ENCODE measurements around the gene HSP90B1.

The HSP90B1 gene

GRCh38 chr12:103930034-103930786, at the start of gene HSP90B1:
Gene HSP90B1, plus strand, starts transcription at chr12:103930410. Its CDS starts 106 bp downstream, at chr12:103930516.
- peak; percentile 100 for DNase-seq (ENCODE audit: low read depth)

- DNase-seq (ENCODE audit: low read depth): no peak
Observed at GRCh38 chr12:103881261-103881660, 48.9 kb upstream of the HSP90B1 start.

- no peak for DNase-seq (ENCODE audit: low read depth)
Observed at GRCh38 chr12:103882861-103883596, 47.2 kb upstream of the HSP90B1 start.

GRCh38 chr12:103883908-103884307, 46.3 kb upstream of the HSP90B1 start:
- DNase-seq (ENCODE audit: low read depth): no peak

DNA sequence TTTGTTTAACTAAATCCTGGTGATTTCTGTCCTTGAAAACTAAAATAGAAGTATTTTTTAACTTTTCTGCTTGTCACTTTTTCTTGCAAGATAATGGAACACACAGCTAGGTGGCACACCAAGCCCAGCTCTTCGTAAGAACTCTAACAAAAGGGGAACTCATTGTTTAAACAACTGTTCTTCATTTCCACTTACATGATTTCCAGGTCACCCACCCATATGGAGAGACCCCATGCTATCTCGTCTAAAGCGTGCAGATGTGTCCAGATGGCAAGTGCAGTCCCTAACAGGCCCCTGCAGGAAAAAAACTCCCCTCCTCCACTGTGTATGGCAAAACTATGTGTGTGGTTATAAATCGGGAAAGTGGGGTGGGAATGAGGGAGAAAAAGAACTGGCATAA, 45.9 kb upstream of the HSP90B1 start:
- peak; percentile 55 for DNase-seq (ENCODE audit: low read depth)

DNA sequence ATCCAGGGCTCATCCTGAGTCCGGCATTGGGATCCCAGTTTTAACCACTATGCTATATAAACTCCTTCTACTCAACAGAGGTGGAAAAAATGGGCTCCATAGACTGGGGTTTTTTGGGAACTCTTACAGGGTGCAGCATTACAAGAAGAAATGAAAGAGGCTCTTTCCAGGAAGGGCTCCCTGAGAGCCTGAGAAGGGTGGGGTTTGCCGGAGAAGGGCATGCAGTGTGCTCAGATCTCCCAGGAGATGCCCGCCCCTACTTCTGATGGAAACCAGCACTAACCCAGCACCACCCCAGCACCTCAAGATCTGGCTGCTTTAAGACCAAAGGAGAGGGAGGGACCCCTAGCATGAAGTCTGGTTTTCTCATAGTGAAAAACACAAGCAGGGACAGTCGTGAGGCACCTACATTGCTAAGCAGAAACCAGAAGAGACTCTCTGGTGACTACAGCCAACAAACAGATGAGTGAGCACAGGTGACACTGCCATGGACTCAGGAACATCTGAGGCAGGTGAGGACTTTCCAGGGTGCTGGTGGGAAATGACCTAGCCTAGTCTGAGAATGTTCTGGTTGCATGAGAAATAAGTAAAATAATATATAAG, 43.9 kb upstream of the HSP90B1 start:
- no peak for DNase-seq (ENCODE audit: low read depth)

DNA sequence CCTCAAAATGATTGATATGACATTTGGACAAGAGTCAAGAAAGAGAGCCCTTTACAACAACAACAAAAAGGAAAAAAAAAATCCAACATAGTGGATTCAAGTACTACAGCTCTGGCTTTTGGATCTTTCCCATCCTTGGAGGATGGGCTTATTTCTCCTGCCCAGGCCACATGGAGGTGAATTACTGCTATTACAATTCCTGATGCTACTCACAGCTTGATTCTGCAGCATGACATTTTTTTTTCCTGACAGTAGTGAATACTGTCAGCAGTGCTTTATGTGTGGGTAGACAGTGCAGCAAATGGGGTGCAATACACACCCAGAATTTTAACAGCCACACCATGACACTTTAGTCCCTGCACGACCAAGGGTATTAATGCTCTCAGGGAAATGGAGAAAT, 42.5 kb upstream of the HSP90B1 start:
- no peak for DNase-seq (ENCODE audit: low read depth)

GRCh38 chr12:103897316-103897715, 32.9 kb upstream of the HSP90B1 start:
- no peak for DNase-seq (ENCODE audit: low read depth)

- no peak for DNase-seq (ENCODE audit: low read depth)
Observed at GRCh38 chr12:103901518-103902173, 28.6 kb upstream of the HSP90B1 start.

- no peak for DNase-seq (ENCODE audit: low read depth)
Observed at GRCh38 chr12:103903993-103904392, 26.2 kb upstream of the HSP90B1 start.

DNA sequence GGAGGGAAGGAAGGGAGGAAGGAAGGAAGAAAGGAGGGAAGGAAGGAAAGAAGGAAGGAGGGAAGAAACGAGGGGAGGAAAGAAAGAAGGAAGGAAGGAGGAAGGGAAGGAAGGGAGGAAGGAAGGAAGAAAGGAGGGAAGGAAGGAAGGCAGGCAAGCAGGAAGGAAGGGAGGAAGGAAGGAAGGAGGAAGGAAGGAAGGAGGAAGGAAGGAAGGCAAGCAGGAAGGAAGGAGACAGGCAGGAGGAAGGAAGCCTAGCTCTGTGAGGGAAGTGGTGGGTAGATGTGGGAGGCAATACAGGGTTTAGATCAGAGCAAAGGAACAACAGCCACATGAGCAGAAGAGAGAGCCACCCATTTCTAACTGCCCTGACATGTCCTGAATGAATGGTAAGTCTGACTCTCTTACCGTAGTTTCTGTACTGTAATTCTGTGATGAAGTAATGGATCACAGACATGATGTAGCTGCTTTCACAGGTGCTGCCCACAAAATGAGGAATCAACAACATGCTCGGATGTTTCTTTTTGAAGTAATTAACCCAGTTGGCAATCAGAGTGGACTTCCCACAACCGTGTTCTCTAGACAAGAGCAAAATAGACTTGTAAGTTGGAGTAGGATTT, 24.4 kb upstream of the HSP90B1 start:
- no peak for DNase-seq (ENCODE audit: low read depth)

DNA sequence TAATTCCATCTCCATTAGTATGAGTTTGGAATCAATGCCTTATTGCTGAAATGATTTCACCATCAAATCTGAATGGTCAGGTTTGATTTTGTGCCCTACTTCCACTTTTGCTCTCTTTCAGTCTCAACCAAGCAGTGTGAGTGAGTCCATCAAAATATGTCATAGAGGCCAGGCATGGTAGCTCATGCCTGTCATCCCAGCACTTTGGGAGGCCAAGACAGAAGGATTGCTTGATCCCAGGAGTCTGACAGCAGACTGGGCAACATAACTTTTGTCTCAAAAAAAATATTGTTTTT, 22.0 kb upstream of the HSP90B1 start:
- DNase-seq (ENCODE audit: low read depth): no peak

DNA sequence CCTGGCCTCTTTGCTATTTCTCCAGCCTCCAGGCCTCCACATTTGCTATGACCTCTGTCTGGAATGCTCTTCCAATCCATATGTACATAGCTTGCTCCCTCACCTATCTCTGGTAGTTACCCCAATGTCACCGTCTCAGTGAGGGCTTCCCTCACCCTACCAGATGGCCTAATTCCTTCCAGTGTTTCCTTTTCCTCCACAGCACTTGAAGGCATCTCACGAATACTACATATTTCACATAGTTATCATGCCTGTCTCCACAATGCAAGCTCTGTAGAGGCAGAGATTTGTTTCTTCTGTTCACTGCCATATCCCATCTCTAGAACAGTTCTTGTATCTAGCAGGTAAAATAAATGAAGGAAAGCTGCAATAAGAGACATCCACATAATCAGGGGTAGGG, 21.3 kb upstream of the HSP90B1 start:
- DNase-seq (ENCODE audit: low read depth): no peak

- DNase-seq (ENCODE audit: low read depth): no peak
Observed at GRCh38 chr12:103909811-103910210, 20.4 kb upstream of the HSP90B1 start.

DNA sequence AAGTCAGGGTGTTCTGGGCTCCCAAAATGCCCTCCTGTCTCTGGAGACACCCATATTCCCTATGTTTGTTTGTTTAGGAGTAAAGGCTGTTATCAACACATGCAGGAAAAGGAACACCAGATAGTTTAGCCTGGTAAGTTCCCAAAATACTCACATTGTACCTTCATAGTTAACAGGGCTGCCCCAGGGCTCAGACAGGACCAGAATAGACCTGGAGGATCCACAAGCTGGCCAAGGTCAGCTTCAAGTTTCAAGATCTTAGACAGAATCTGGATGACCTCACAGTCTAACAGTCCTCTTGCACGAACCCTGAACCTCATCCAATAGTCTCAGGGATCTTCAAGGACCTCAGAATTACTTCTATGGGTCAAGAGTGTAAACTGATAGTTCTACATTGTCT, 18.1 kb upstream of the HSP90B1 start:
- no peak for DNase-seq (ENCODE audit: low read depth)

DNA sequence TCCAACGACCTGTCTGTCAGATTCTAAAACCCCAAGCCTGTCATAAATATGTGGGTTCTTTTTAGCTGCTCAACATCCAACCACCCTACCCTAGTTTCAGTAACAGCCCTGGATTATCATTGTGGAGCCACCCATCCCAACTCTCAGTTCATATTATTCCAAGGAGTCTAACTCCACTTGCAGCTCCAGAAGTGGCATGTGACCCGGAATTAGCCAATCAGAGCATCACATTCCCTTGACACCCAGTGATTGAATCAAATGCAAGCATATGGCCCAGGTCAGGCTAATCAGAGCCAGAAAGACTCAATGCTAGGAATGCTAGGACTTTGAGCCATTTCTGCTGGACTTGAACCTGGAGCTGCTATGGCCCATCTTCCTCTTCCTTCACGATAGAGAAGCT, 17.1 kb upstream of the HSP90B1 start:
- no peak for DNase-seq (ENCODE audit: low read depth)

DNA sequence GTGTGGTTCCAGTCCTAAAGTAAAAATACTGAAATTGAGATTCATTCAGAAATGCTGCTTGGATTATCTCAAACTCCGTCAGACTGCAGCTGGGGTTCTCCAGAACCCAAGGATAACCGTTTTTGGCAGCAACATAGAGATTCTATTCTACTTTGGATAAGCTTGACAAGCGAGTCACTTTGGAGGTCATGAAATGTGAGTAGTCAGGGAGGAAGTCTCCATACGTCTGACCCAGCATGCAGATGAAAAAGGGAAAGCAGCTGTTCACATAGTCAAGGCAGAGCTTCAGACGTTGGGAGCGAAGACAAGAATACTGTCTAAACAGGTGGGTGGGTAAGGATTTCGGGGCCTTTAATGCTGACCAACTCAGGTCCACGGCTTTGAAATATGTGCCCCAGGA, 14.9 kb upstream of the HSP90B1 start:
- no peak for DNase-seq (ENCODE audit: low read depth)

DNA sequence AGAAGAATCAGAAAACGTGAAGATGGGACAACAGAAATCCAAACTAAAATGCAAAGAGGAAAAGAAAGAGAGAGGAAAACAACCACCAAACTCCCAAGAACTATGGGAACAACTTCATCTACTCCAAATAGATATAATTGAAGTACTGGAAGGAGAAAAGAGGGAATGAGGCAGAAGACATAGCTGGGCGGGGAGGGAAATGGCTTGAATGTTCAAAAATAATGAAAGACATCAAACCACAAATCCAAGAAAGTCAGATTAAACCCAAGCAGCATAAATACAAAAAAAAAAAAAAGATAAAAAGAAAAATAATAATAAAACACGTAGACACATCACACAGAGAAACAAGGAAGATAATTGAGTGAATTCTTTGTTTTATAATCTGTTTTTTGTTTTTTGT, 12.3 kb upstream of the HSP90B1 start:
- no peak for DNase-seq (ENCODE audit: low read depth)

- peak; percentile 32 for DNase-seq (ENCODE audit: low read depth)
Observed at GRCh38 chr12:103924761-103925641, 5.2 kb upstream of the HSP90B1 start.

GRCh38 chr12:103928682-103929045, 1.5 kb upstream of the HSP90B1 start:
- no peak for DNase-seq (ENCODE audit: low read depth)

GRCh38 chr12:103929046-103929783, 995 bp upstream of the HSP90B1 start:
- DNase-seq (ENCODE audit: low read depth): peak; percentile 88

Data from fibroblast of the conjunctiva (primary cell).